Fibroblast of peridontal ligament (primary cell): ENCODE data around the gene ALPK1.
"Not testable (repeated sequence)": the region's sequence is repeated elsewhere in the genome, so short reads cannot be mapped to it uniquely, and the experiment has no call there.

Source experiments
- DNase-seq: peaks from one replicate; pipeline ENCODE4 v3.0.0-alpha.2; 2010; ENCODE audit errors: extremely low read depth

ALPK1 gene

DNA sequence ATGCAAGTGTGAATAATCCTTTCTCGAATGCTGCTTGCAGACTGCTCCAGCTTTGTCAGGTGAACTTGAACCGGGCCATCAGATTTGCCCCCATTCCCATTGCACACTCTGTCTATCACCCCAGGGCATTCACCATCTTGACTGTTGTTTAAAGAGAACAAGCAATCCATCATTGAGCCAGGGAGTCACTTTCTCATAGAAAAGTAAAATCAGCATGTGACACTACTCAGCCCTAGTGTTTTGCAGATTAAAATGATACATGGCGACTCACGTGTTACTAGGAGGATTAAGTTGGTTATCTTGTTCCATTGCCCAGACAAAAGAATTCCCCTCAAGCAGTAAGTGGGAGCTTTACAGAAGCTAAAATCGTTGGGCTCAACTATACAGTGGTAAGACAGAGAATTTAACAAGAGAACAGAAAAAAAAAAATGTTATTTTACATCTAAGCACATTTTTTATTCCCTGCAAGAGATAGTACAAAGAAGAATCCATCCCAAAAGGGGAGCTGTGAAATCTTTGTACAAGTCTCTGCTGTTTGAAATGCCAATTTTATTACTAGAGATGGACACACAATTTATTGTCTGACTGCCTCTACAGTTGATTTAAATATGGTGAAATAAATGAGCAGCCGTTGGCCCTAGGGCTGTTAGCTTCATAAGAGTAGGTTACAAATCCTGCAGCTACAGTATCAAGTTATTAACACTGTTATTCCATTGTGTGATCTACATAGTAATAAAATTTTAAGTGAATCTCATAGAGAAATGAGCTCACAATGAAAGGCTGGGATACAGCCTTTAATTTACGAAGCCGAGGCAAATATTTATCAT, 151.3 kb downstream of the ALPK1 start:
- DNase-seq: no peak

DNA sequence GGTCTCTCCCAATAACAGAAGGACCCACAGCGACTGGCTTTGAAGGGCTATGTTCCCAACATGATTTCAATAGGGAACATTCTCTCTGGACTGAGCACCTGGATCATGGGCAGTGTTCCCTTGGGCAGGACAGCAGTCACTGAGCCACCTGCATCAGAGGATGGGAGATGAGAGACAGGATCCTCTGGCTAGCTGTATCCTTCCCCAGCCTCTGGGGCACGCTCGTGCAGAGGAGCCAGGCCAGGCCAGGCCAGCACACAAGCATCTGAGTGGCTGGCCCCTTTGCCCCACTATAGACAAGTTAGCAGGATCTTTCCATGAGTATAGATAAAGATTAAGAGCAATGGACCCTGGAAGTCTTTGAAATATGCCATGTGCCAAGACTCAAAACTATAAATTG, 152.5 kb downstream of the ALPK1 start:
- DNase-seq: no peak

DNA sequence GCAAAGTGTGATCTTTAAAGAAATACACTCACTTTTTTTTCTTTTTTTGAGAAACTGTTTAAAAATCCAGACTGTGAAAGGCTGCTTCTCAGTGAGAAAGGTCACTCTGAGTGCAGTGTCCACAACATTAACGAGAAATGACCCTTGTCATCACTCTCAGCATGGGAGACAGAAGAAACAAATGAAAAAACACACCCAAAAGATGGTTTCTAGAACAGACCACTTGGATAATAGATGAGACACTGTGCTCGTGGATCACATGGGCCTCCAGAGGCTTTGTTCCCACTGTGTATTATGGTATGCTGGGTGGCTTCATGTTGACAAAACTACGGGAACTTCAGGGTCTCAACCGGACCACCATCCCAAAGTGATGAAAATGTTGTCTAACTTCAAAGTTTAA, 153.9 kb downstream of the ALPK1 start:
- DNase-seq: no peak

DNA sequence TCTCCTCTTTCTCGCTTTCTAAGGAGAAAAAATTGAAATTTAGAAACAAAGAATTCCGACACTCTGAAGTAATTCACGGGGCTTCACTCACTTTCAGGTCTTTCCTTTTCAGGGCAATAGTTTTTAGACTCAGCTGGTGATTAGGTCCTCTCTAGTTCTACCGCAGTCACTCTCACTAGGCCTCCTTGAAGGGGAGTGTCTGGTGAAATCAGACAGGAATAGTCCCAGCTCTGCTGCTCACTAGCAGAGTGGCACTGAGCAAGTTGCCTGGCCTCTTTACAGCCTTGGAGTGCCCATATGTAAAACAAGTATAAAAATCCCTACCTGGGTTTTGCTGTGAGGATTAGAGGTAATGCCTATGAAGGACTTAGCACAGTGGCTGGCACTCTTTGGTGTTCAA, 154.7 kb downstream of the ALPK1 start:
- no peak for DNase-seq

DNA sequence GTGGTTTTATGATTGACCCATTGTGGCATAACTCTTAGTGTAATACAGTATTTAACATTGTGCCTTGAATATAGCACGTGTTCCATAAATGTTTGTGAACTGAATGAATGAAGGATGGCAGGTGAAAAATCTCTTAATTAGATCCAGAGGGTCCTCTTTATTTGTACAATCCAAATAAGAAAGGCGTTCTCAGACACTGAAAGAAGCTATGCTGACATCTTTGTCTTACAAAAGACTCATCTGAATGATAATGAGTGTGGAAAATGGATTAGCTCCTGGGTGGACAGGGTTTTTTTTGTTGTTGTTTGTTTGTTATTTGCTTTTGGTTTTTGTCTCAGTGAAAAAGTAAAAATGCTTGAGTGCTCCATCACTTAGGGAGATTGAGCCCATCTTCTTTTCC, 156.2 kb downstream of the ALPK1 start:
- DNase-seq: no peak

DNA sequence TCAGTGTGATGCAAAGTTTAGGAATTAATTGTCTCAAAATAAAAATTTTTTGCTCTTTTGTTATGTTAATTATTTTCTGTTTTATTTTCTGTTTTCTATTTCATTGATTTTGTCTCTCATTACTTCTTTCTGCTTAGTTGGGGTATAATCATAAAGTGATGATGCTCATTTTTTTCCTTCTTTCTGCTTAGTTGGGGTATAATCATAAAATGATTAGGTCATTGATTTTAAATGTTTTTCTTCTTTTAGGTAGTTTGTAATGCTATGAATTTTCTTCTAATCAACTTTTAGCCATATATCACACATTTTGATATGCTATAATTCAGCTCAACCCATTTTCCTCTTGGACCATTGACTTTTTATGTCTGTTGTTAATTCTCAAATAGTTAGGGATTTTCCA, 175.1 kb downstream of the ALPK1 start:
- no peak for DNase-seq

DNA sequence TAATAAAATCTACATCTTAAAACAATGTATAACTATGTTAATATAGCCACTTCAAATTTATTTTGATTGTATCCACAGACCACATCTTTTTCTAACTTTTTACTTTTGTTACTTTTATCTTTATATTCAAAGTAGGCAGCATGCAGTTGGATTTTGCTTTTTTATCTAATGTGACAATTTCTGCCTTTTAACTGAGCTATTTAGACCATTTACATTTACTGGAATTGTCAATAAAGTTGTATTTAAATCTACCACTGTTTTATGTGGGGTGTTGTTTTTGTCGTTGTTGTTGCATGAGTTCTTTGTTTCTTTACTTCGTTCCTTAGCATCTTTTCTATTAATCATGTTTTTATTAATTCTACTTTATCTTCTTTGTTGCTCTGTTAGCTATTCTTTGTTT, 176.8 kb downstream of the ALPK1 start:
- no peak for DNase-seq

DNA sequence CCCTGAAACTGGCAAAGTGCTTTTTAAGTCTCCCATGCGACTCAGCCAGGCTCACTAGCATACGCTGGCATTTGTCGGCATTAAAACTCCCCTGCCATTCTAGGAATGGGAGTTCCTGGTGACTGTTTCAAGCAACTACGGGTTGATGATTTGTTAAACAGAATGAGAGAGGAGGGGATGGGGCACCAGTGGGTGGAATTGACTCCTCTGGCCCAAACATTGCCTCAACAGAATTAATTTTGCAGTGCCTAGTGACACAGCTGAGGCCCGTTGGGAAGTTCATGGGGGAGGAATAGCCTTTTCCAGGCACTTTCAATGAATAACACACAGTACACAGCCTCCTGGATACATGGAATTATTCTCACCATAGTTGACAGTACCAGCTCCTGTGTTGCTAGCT, 188.8 kb downstream of the ALPK1 start:
- DNase-seq: no peak

DNA sequence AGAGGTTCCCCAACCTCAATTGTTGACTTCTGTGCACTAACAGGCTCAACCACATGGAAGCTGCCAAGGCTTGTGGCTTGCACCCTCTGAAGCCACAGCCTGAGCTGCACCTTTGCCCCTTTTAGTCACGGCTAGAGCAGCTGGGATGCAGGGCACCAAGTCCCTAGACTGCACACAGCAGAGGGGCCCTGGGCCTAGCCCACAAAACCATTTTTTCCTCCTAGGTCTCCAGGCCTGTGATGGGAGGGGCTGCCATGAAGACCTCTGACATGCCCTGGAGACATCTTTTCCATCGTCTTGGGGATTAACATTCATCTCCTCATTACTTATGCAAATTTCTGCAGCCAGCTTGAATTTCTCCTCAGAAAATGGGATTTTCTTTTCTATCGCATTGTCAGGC, 193.6 kb downstream of the ALPK1 start:
- DNase-seq: not testable (repeated sequence)
